HFFc6 (cell line): Measurements from ENCODE around the gene SLC26A6. TPM values are rescaled to one million over a fixed set of nuclear protein-coding genes. Genes with fewer than 3 reads are reported as not detected.
A peak's percentile ranks its signal among the peaks of the same experiment; 100 is the strongest.

ENCODE experiments used
- DNase-seq: peaks from one replicate; pipeline ENCODE4 v3.0.0-alpha.2; 2018
- H3K27ac Mint-ChIP-seq: 2 replicates; pipeline ENCODE4 v1.8.0; 2020; ENCODE audit warnings: mild to moderate bottlenecking, mixed read lengths
- H3K27me3 Mint-ChIP-seq: 2 replicates; pipeline ENCODE4 v1.8.0; 2021; ENCODE audit warnings: mild to moderate bottlenecking, moderate library complexity, mixed read lengths; ENCODE audit not compliant: insufficient read depth
- H3K36me3 Mint-ChIP-seq: 2 replicates; pipeline ENCODE4 v1.8.0; 2021; ENCODE audit warnings: low read depth, mixed read lengths
- H3K4me1 Mint-ChIP-seq: 2 replicates; pipeline ENCODE4 v1.8.0; 2020; ENCODE audit warnings: low read depth, mixed read lengths
- H3K4me3 Mint-ChIP-seq: 2 replicates; pipeline ENCODE4 v1.8.0; 2020; ENCODE audit warnings: mild to moderate bottlenecking, moderate library complexity, mixed read lengths
- H3K9me3 Mint-ChIP-seq: 2 replicates; pipeline ENCODE4 v1.8.0; 2020; ENCODE audit warnings: mild to moderate bottlenecking, mixed read lengths
- total RNA-seq, 6 experiments: library from RNA; stranded (reverse); fragmentation: NEBNext Ultra II Directional; extraction: Animal tissue kit (Norgen Biotek cat#: 25700); gene quantifications; 2 replicates in 1 of 6; 3 replicates in 5 of 6; pipeline ENCODE4 v1.2.3, GENCODE V29; 2021
- TF ChIP-seq, protein P1 (sequence below): fragments of 200-600 bp; sonication (generic); IDR thresholded peaks from 2 replicates; pipeline ENCODE4 v1.5.0; 2021; ENCODE audit warnings: antibody characterized with exemption, mild to moderate bottlenecking

Gene SLC26A6
- total RNA-seq, 6 experiments from 2014 or later = 15.1 to 19.6 (median 17.5) TPM

DNA sequence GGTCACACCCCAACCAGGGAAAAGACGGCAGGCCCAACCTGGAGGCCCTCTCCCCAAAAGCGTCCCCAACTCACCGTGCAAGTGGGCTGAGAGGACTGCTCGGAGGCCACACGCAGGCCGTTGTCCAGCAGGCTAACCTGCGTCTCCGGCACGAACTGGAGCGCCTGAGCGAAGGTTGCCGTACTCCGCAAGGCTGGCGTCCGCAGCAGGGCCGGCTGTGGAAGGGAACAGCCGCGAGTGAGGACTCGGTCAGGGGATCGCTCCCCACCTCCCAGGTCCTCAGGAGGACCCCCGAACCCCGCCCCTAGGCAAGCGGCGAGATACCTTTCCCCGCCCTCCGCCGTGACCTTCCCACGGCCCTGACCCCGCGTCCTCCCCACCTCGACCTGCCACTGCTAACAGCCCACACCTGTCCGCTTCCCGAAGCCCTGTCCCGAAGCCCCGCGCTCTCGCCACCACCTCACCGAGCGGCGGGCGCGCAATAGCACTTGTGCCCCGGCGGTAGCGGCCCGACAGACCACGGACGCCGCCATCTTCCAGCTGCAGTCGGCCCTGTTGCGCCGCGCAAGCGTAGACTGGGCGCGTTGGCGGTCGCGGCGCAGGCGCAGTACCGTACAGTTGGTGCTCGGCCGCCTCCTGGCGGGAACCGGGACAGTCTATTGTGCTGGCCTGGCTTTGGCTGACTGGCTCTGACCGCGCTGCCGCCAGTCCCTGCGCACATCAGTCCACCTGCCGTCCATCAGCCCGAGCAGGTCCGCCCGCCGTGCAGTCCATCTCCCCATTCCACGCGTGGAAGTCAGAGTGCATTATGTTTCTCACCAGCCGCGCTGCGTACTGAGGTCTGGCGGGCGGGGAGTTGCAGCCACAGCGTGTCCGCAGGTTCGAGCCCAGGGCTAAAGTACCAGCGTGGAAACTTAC lies 25.9 kb downstream of the SLC26A6 start, which contains the start of gene UQCRC1:
Gene UQCRC1 (minus strand): TSS at position 559 of the 918 bp plus-strand sequence. CDS start 26 bp downstream, at position 533.
- TF ChIP-seq, protein P1, sequence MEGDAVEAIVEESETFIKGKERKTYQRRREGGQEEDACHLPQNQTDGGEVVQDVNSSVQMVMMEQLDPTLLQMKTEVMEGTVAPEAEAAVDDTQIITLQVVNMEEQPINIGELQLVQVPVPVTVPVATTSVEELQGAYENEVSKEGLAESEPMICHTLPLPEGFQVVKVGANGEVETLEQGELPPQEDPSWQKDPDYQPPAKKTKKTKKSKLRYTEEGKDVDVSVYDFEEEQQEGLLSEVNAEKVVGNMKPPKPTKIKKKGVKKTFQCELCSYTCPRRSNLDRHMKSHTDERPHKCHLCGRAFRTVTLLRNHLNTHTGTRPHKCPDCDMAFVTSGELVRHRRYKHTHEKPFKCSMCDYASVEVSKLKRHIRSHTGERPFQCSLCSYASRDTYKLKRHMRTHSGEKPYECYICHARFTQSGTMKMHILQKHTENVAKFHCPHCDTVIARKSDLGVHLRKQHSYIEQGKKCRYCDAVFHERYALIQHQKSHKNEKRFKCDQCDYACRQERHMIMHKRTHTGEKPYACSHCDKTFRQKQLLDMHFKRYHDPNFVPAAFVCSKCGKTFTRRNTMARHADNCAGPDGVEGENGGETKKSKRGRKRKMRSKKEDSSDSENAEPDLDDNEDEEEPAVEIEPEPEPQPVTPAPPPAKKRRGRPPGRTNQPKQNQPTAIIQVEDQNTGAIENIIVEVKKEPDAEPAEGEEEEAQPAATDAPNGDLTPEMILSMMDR = peak; percentile 80
- peaks cover 22% of the 10 kb centered on the region for H3K4me1 Mint-ChIP-seq
- peaks cover 12% of the 10 kb centered on the region for H3K36me3 Mint-ChIP-seq
- H3K9me3 Mint-ChIP-seq = no peaks in the 10 kb centered on the region
- H3K4me3 Mint-ChIP-seq = peak within 1 kb of the TSS; percentile 98
- H3K27me3 Mint-ChIP-seq = peaks cover 3% of the 10 kb centered on the region; the same call in 1 of the 2 replicates
- DNase-seq = peak; percentile 91
- H3K27ac Mint-ChIP-seq = peak within 1 kb of the TSS; percentile 92

DNA sequence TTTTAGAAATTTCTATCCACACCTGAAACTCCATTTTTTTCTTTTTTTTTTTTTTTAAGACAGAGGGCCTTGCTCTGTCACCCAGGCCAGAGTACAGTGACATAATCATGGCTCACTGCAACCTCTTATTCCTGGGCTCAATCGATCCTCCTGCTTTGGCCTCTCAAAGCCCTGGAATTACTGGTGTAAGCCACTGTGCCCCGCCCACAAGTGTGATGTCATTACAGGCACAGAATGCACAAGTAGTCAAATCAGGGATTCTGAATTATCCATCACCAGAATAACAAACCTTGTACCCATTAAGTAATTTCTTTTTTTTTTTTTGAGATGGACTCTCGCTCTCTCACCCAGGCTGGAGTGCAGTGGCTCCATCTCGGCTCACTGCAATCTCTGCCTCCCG lies 27.7 kb downstream of the SLC26A6 start:
- Mint-ChIP-seq H3K36me3 (peaks cover 19% of the 10 kb centered on the region), H3K27ac (peak overlapping the region; percentile 92; the same call in 1 of the 2 replicates), H3K4me1 (peaks cover 12% of the 10 kb centered on the region), H3K4me3 (no peak overlapping the region), H3K27me3 (peaks cover 3% of the 10 kb centered on the region; the same call in 1 of the 2 replicates), H3K9me3 (no peaks in the 10 kb centered on the region)
- TF ChIP-seq, protein P1 = no peak
- DNase-seq = no peak

DNA sequence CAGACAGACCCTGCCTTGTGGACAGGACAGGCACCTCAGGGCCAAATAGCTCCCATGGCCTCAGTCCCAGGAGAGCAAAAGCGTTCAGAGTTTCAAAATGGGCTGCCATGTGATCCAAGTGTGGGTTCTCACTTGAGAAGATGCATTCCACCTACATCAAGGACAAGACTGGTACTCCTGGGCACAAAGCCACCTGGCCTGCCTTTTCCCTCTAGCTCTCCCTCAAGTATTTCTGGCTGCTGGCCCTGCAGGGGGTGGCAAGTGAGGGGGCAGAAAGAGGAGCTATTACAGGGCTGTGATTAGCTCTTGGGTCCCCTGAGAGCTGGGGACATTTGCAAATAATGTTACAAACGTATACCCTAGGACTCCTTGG lies 33.7 kb downstream of the SLC26A6 start:
- TF ChIP-seq, protein P1 = no peak
- Mint-ChIP-seq H3K4me1 (peaks cover 45% of the 10 kb centered on the region), H3K4me3 (no peak overlapping the region), H3K9me3 (no peaks in the 10 kb centered on the region), H3K27me3 (peaks cover 2% of the 10 kb centered on the region), H3K27ac (no peak overlapping the region), H3K36me3 (peaks cover 36% of the 10 kb centered on the region)
- no peak for DNase-seq

DNA sequence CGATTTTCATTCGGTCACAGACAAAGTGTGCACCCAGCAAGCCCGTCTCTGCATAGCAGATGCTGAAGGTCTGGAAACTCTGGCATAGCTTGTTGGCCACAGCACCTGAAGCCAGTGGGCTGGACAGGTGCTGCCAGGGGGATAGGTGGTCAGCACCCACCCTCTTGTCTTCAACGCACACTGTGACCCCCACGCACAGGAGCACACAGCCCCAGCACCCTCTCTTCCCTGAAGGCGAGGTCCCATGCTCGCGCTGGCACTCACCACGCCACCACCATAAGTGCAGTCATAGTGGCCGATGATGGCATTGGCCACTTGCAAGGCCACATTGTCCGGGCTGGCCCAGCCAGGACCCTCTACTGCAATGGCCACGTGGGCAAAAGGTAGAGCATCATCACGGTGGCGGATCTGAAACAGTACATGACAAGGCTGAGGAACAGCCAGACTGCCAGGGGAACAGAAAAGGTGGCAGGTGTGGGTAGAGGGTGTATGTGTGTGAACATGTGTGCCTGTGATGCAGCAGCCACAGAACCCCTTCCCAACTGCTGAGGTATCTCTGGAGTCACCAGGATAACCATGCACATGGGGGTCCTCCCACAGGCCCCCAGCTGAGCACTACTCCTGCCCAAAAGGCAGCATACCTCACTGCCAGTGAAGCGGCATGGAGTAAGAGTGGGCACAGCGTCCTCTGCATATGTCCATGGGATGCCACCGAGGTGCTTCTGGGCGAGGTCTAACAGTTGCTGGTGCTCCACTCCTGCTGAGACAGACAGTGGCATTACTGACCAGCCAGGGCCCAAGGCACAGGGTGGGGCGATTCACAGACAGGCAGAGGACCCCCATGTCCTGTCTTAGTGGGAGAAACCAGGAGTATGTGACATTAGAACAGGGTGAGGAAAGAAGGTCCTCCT lies 34.3 kb downstream of the SLC26A6 start:
- TF ChIP-seq, protein P1 = no peak
- H3K27ac Mint-ChIP-seq = peak overlapping the region; percentile 93; the same call in 1 of the 2 replicates
- H3K4me1 Mint-ChIP-seq = peaks cover 51% of the 10 kb centered on the region
- H3K27me3 Mint-ChIP-seq = peaks cover 2% of the 10 kb centered on the region
- no peak for DNase-seq
- no peaks in the 10 kb centered on the region for H3K9me3 Mint-ChIP-seq
- peaks cover 36% of the 10 kb centered on the region for H3K36me3 Mint-ChIP-seq
- H3K4me3 Mint-ChIP-seq = no peak overlapping the region

DNA sequence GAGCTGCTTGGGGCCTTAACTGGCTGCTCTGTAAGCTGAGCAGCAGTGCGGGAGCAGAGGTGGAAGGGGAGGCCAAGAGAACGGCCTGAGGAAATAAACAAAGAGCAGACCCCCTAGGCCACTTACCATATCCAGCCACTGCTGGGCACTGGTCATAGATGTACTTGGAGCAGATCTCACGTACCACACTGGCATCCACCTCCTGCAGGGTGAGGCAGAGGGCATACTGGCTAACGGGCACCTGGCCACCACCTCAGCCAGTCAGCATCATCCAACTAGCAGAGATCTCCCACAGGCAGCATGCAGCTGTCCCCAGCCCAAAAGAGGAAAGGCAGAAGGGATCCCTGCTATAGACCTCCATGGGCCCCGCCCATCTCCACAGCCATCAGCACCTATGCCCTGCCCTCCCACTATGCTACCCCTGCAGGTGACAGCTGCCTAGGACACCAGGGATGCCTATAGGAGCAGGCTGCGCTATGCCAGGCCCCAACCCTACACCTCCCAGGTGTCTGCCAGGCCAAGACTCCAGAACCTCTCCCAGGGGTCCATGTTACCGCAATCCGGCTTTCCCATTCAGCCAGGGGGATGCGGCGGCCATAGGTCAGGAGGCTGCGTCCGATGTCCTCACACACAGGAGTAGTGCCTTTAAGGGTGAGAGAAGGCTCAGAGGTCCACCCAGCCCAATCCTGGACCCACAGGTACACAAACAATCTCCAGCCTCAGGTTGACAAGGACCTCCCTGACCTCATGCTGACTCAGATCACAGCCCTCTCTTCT lies 35.6 kb downstream of the SLC26A6 start:
- peaks cover 58% of the 10 kb centered on the region for H3K4me1 Mint-ChIP-seq
- TF ChIP-seq, protein P1 = no peak

More for the DNA sequence above, 35.6 kb downstream of the SLC26A6 start:
- Mint-ChIP-seq H3K27me3 (peaks cover 2% of the 10 kb centered on the region), H3K9me3 (no peaks in the 10 kb centered on the region), H3K27ac (peak overlapping the region; percentile 93), H3K36me3 (peaks cover 36% of the 10 kb centered on the region), H3K4me3 (peak overlapping the region; percentile 82)
- DNase-seq = no peak
